ENCODE results near the gene UNC5CL.

The UNC5CL gene

GRCh38 chr6:41039060-41039998 is at the start of gene UNC5CL:
Gene UNC5CL, minus strand, starts transcription at chr6:41039221. Its CDS starts 4,147 bp downstream, at chr6:41035074.
- no peak for DNase-seq (ENCODE audit: low read depth)
- no peak within 1 kb of the TSS for H3K4me3 ChIP-seq (ENCODE audit: low read depth, low read length)
- TF ChIP-seq CTCF (IDR thresholded peaks at IDR 0.05; ENCODE audit: control insufficient read depth, extremely low read depth, insufficient read depth), result peak; percentile 91

- no peak overlapping the region for H3K4me3 ChIP-seq (ENCODE audit: low read depth, low read length)
- DNase-seq (ENCODE audit: low read depth), result no peak
- no peak for TF ChIP-seq CTCF (IDR thresholded peaks at IDR 0.05; ENCODE audit: control insufficient read depth, extremely low read depth, insufficient read depth)
Measured at GRCh38 chr6:41088451-41088850, 49.4 kb upstream of the UNC5CL start.

- DNase-seq (ENCODE audit: low read depth), result no peak
- H3K4me3 ChIP-seq (ENCODE audit: low read depth, low read length), result no peak overlapping the region
- TF ChIP-seq CTCF (IDR thresholded peaks at IDR 0.05; ENCODE audit: control insufficient read depth, extremely low read depth, insufficient read depth), result no peak
Measured at GRCh38 chr6:41085182-41085581, 46.2 kb upstream of the UNC5CL start.

- DNase-seq (ENCODE audit: low read depth), result no peak
- H3K4me3 ChIP-seq (ENCODE audit: low read depth, low read length), result no peak overlapping the region
- TF ChIP-seq CTCF (IDR thresholded peaks at IDR 0.05; ENCODE audit: control insufficient read depth, extremely low read depth, insufficient read depth), result no peak
Measured at GRCh38 chr6:41083072-41083471, 44.1 kb upstream of the UNC5CL start.

- no peak overlapping the region for H3K4me3 ChIP-seq (ENCODE audit: low read depth, low read length)
- TF ChIP-seq CTCF (IDR thresholded peaks at IDR 0.05; ENCODE audit: control insufficient read depth, extremely low read depth, insufficient read depth), result no peak
- DNase-seq (ENCODE audit: low read depth), result no peak
Measured at GRCh38 chr6:41080621-41081020, 41.6 kb upstream of the UNC5CL start.

- no peak for DNase-seq (ENCODE audit: low read depth)
- no peak for TF ChIP-seq CTCF (IDR thresholded peaks at IDR 0.05; ENCODE audit: control insufficient read depth, extremely low read depth, insufficient read depth)
- H3K4me3 ChIP-seq (ENCODE audit: low read depth, low read length), result no peak overlapping the region
Measured at GRCh38 chr6:41079080-41079479, 40.1 kb upstream of the UNC5CL start.

All from LNCaP clone FGC (cell line).